Neuronal stem cell (in vitro differentiated cells): ENCODE data around the gene SCRN3.
"Not testable (repeated sequence)": the region's sequence is repeated elsewhere in the genome, so short reads cannot be mapped to it uniquely, and the experiment has no call there.

ENCODE experiments used
- DNase-seq: peaks from one replicate; pipeline ENCODE4 v3.0.0-alpha.2; 2013; ENCODE audit warnings: low spot score
- H2AFZ ChIP-seq: one replicate; pipeline ENCODE4 v1.6.1; 2013; ENCODE audit warnings: mild to moderate bottlenecking, low read length, inconsistent platforms
- H2AK5ac ChIP-seq: 2 replicates; pipeline ENCODE4 v1.6.1; 2013; ENCODE audit warnings: low read depth, mild to moderate bottlenecking, inconsistent platforms, low read length, moderate library complexity, mixed read lengths
- H2BK120ac ChIP-seq: 2 replicates; pipeline ENCODE4 v1.6.1; 2013; ENCODE audit warnings: low read depth, mild to moderate bottlenecking, inconsistent platforms, low read length, moderate library complexity, mixed read lengths
- H2BK12ac ChIP-seq: one replicate; pipeline ENCODE4 v1.6.1; 2013; ENCODE audit warnings: low read length, inconsistent platforms
- H2BK15ac ChIP-seq: 2 replicates; pipeline ENCODE4 v1.6.1; 2013; ENCODE audit warnings: mild to moderate bottlenecking, low read length, inconsistent platforms, mixed read lengths
- H2BK5ac ChIP-seq: one replicate; pipeline ENCODE4 v1.6.1; 2013; ENCODE audit warnings: inconsistent platforms, mild to moderate bottlenecking, low read length, moderate library complexity
- H3K14ac ChIP-seq: one replicate; pipeline ENCODE4 v1.6.1; 2013; ENCODE audit warnings: low read length, inconsistent platforms
- H3K18ac ChIP-seq: 2 replicates; pipeline ENCODE4 v1.6.1; 2013; ENCODE audit warnings: low read length, inconsistent platforms
- H3K23ac ChIP-seq: 2 replicates; pipeline ENCODE4 v1.6.1; 2013; ENCODE audit warnings: low read depth, mild to moderate bottlenecking, mixed read lengths, low read length, inconsistent platforms; ENCODE audit not compliant: poor library complexity
- H3K27ac ChIP-seq: replicated peaks from 3 replicates; pipeline ENCODE4 v1.5.1; 2013; ENCODE audit warnings: low read length, inconsistent platforms
- H3K27me3 ChIP-seq, 3 experiments: 2 replicates each; pipeline ENCODE4 v1.6.1; 2013; ENCODE audit warnings: low read length in 3 of 3, mild to moderate bottlenecking in 2 of 3, inconsistent platforms in 1 of 3, low read depth in 1 of 3, mixed read lengths in 1 of 3, moderate library complexity in 1 of 3; ENCODE audit not compliant: control insufficient read depth in 3 of 3, insufficient read depth in 3 of 3
- H3K36me3 ChIP-seq, 2 donors: replicated peaks in 1 of 2; 2 replicates each; pipeline ENCODE4 v1.6.1; 2013; ENCODE audit warnings: low read length in 2 of 2; ENCODE audit not compliant: control insufficient read depth in 2 of 2, insufficient read depth in 2 of 2
- H3K4ac ChIP-seq: 2 replicates; pipeline ENCODE4 v1.6.1; 2013; ENCODE audit warnings: inconsistent platforms, mild to moderate bottlenecking, low read length, moderate library complexity
- H3K4me1 ChIP-seq, 2 donors: 1 replicate in 1 of 2; 2 replicates in 1 of 2; pipeline ENCODE4 v1.6.1; 2013; ENCODE audit warnings: low read length in 2 of 2, low read depth in 1 of 2; ENCODE audit not compliant: control insufficient read depth in 2 of 2, insufficient read depth in 1 of 2
- H3K4me2 ChIP-seq: one replicate; pipeline ENCODE4 v1.6.1; 2013; ENCODE audit warnings: mild to moderate bottlenecking, low read length, inconsistent platforms; ENCODE audit not compliant: insufficient read depth, poor library complexity, severe bottlenecking
- H3K4me3 ChIP-seq, 2 donors: 2 replicates each; pipeline ENCODE4 v1.5.1; 2013; ENCODE audit warnings: low read length in 2 of 2, mild to moderate bottlenecking in 2 of 2, inconsistent platforms in 1 of 2, moderate library complexity in 1 of 2
- H3K79me1 ChIP-seq: one replicate; pipeline ENCODE4 v1.6.1; 2013; ENCODE audit warnings: low read depth, mild to moderate bottlenecking, inconsistent platforms, low read length, moderate library complexity
- H3K9ac ChIP-seq: one replicate; pipeline ENCODE4 v1.6.1; 2013; ENCODE audit warnings: mild to moderate bottlenecking, low read depth, low read length, inconsistent platforms; ENCODE audit not compliant: poor library complexity
- H3K9me3 ChIP-seq, 2 donors: replicated peaks in 1 of 2; 2 replicates each; pipeline versions ENCODE3 to v1.6.1; 2013; ENCODE audit warnings: low read length in 2 of 2, mild to moderate bottlenecking in 2 of 2, inconsistent platforms in 1 of 2, low read depth in 1 of 2, mixed read lengths in 1 of 2, moderate library complexity in 1 of 2; ENCODE audit not compliant: control insufficient read depth in 2 of 2, insufficient read depth in 1 of 2
- H4K8ac ChIP-seq: one replicate; pipeline ENCODE4 v1.6.1; 2013; ENCODE audit warnings: low read depth, mild to moderate bottlenecking, inconsistent platforms, low read length, moderate library complexity
- H4K91ac ChIP-seq: one replicate; pipeline ENCODE4 v1.6.1; 2013; ENCODE audit warnings: low read length, low read depth, mild to moderate bottlenecking, inconsistent platforms; ENCODE audit not compliant: poor library complexity
- WGBS, 2 donors: extraction: QIAGEN DNeasy Blood & Tissue Kit; methylation state at CpG; one replicate each; pipeline ENCODE4 v1.1.7; 2013; ENCODE audit warnings: missing lambda C conversion rate in 2 of 2, mixed read lengths in 1 of 2; ENCODE audit not compliant: insufficient read length in 2 of 2, insufficient replicate concordance in 1 of 2; ENCODE audit errors: extremely low coverage in 2 of 2; 5-methylcytosine and 5-hydroxymethylcytosine counted together

SCRN3 gene

GRCh38 chr2:174356347-174356746 is 39.2 kb upstream of the SCRN3 start:
- Histone ChIP-seq H2AK5ac (no peak overlapping the region), H3K9ac (no peak overlapping the region), H2BK12ac (no peak overlapping the region), H3K4ac (no peak overlapping the region), H2BK5ac (no peak overlapping the region), H3K4me2 (no peak overlapping the region), H3K79me1 (no peaks in the 10 kb centered on the region), H4K91ac (no peak overlapping the region), H3K18ac (no peak overlapping the region), H3K4me3 (no peak overlapping the region), H3K14ac (no peak overlapping the region), H4K8ac (no peak overlapping the region), H3K9me3 (no peaks in the 10 kb centered on the region), H2AFZ (no peak overlapping the region), H3K23ac (no peak overlapping the region), H3K27ac (no peak overlapping the region), H3K36me3 (peaks cover 0 to 10% of the 10 kb centered on the region in 2 donors), H3K27me3 (no peaks in the 10 kb centered on the region), H3K4me1 (no peaks in the 10 kb centered on the region), H2BK120ac (no peak overlapping the region), H2BK15ac (no peak overlapping the region)
- no peak for DNase-seq
- WGBS, 2 donors: no CpG with 5 or more reads among the region's 2 CpGs

DNA sequence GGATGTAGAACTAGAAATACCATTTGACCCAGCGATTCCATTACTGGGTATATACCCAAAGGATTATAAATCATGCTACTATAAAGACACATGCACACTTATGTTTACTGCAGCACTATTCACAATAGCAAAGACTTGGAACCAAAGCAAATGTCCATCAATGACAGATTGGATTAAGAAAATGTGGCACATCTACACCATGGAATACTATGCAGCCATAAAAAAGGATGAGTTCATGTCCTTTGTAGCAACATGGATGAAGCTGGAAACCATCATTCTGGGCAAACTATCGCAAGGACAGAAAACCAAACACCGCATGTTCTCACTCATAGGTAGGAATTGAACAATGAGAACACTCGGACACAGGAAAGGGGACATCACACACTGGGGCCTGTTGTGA is 35.9 kb upstream of the SCRN3 start:
- not testable (repeated sequence) for H2BK120ac ChIP-seq

GRCh38 chr2:174362949-174363348 is 32.6 kb upstream of the SCRN3 start:
- Histone ChIP-seq H3K4me2 (no peak overlapping the region), H3K4me3 (no peak overlapping the region), H3K27me3 (no peaks in the 10 kb centered on the region), H3K4ac (no peak overlapping the region), H2BK5ac (no peak overlapping the region), H2BK15ac (no peak overlapping the region), H2BK12ac (no peak overlapping the region), H3K9me3 (peaks cover 1 to 30% of the 10 kb centered on the region in 2 donors), H2BK120ac (no peak overlapping the region), H2AK5ac (no peak overlapping the region), H4K91ac (no peak overlapping the region), H3K4me1 (no peaks in the 10 kb centered on the region), H3K79me1 (no peaks in the 10 kb centered on the region), H3K36me3 (peaks cover 5 to 35% of the 10 kb centered on the region in 2 donors), H3K23ac (no peak overlapping the region), H3K14ac (no peak overlapping the region), H3K18ac (no peak overlapping the region), H3K9ac (no peak overlapping the region), H2AFZ (no peak overlapping the region), H4K8ac (no peak overlapping the region), H3K27ac (no peak overlapping the region)
- WGBS, 2 donors: no CpG with 5 or more reads among the region's 1 CpG
- DNase-seq: no peak

More for the DNA sequence above, 35.9 kb upstream of the SCRN3 start:
- not testable (repeated sequence) for H3K4me2 ChIP-seq, H2BK5ac ChIP-seq, H2BK12ac ChIP-seq, H3K27me3 ChIP-seq, H3K9ac ChIP-seq, H3K23ac ChIP-seq, H3K4ac ChIP-seq, H3K4me3 ChIP-seq, H3K4me1 ChIP-seq, H3K14ac ChIP-seq, H2AK5ac ChIP-seq, H3K79me1 ChIP-seq, H4K91ac ChIP-seq, H3K27ac ChIP-seq, DNase-seq, H2BK15ac ChIP-seq, H3K18ac ChIP-seq, H4K8ac ChIP-seq, H2AFZ ChIP-seq
- Histone ChIP-seq H3K36me3 (peaks cover 5 to 22% of the 10 kb centered on the region in 2 donors), H3K9me3 (peaks cover 1 to 18% of the 10 kb centered on the region in 2 donors)
- no CpG with 5 or more reads among the region's 4 CpGs for WGBS, 2 donors

DNA sequence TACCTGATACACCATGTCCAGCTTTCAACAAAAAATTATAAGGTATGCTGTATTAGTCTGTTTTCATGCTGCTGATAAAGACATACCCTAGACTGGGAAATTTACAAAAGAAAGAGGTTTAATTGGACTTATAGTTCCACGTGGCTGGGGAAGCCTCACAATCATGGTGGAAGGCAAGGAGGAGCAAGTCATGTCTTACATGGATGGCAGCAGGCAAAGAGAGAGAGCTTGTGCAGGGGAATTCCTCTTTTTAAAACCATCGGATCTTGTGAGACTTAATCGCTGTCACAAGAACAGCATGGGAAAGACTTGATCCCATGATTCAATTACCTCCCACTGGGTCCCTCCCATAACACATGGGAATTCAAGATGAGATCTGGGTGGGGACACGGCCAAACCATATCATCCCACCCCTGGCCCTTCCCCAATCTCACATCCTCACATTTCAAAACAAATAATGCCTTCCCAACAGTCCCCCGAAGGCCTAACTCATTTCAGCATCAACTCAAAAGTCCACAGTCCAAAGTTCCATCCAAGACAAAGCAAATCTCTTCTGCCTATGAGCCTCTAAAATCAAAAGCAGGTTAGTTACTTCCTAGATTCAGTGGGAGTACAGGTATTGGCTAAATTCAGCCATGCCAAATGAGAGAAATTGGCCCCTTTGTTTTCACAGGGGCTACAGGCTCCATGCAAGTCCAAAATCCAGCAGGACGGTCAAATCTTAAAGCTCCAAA is 31.9 kb upstream of the SCRN3 start:
- H3K9ac ChIP-seq, H3K14ac ChIP-seq: not testable (repeated sequence)

More for the DNA sequence above, 31.9 kb upstream of the SCRN3 start:
- not testable (repeated sequence) for H3K18ac ChIP-seq, H2BK120ac ChIP-seq, H2AFZ ChIP-seq, H3K79me1 ChIP-seq, H2AK5ac ChIP-seq, H3K27me3 ChIP-seq, H4K8ac ChIP-seq, H2BK15ac ChIP-seq, H2BK12ac ChIP-seq, DNase-seq, H3K4me2 ChIP-seq, H3K27ac ChIP-seq, H3K4me1 ChIP-seq, H4K91ac ChIP-seq, H2BK5ac ChIP-seq, H3K23ac ChIP-seq, H3K4me3 ChIP-seq, H3K4ac ChIP-seq
- no CpG with 5 or more reads among the region's 6 CpGs for WGBS, 2 donors
- Histone ChIP-seq H3K36me3 (peaks cover 5 to 38% of the 10 kb centered on the region in 2 donors), H3K9me3 (peaks cover 1 to 30% of the 10 kb centered on the region in 2 donors)
